ENCODE results near the gene CHD5. TPM values are rescaled to one million over a fixed set of nuclear protein-coding genes. Genes with fewer than 3 reads are reported as not detected.

CHD5 gene
- total and polyA plus RNA-seq, 2 of the 13 experiments (the other 11 are each of a cell fraction or from before 2014, with no cell fraction given), result 0.02 to 0.21 TPM

DNA sequence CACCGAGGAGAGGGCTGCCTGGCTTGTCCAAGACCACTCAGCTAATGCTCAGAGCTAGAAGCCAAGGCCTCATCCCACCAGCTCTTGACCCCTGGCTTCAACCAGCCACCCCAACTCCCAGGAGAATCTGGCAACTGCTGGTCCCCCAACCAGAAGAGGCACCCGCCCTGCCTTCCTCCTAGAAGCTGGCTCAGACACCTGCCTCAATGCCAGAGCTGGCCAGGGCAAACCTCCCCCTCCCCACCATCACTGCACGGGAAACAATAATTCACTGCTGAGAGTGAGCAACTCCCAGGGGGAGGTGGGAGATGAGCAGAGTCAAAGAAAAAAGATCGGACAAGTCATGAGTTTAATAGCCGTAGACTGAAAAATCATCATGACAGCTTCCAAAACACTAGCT lies 3.3 kb downstream of the CHD5 start:
- ChIA-PET CTCF (ENCODE audit: low intra/inter-chr PET ratio, low total read pairs) (no interaction called here), POLR2A (interaction anchor here (1.0 kb wide), 1 partner anchor 19 kb away, joined by 3 read pairs; no protein-coding TSS in a partner anchor)
- Histone ChIP-seq H3K9ac (ENCODE audit: insufficient read depth, low read depth, low read length) (no peak overlapping the region), H3K9me3 (ENCODE audit: low read length) (no peaks in the 10 kb centered on the region), H4K20me1 (ENCODE audit: insufficient read depth, low read length) (peaks cover 12% of the 10 kb centered on the region; the same call in 1 of the 2 replicates), H3K36me3 (replicated peaks in 1 of 2; ENCODE audit: control insufficient read depth in 1 of 2, insufficient read depth in 2 of 2, low read length in 2 of 2) (no peaks in the 10 kb centered on the region), H3K79me2 (ENCODE audit: insufficient read depth, low read length) (no peaks in the 10 kb centered on the region), H3K27ac (ENCODE audit: extremely low read length, insufficient read depth, low read length) (no peak overlapping the region), H3K4me1 (ENCODE audit: insufficient read depth, low read length) (peaks cover 11% of the 10 kb centered on the region), H2AFZ (ENCODE audit: low read length) (no peak overlapping the region), H3K4me3 (replicated peaks in 1 of 3; ENCODE audit: insufficient read depth in 1 of 3, low read depth in 2 of 3, low read length in 3 of 3) (no peak overlapping the region), H3K4me2 (ENCODE audit: low read depth, low read length) (no peak overlapping the region), H3K27me3 (ENCODE audit: control insufficient read depth in 1 of 2, insufficient read depth in 2 of 2, low read length in 2 of 2) (peaks cover 7 to 44% of the 10 kb centered on the region in 2 experiments)
- ATAC-seq, result no peak
- DNase-seq (ENCODE audit: low spot score), result no peak
- in situ Hi-C loops (cut with HindIII; ENCODE audit: extremely low pct_ligation_motif_present, low pct_unique_long_range_greater_than_20kb), result no loop called here
- FAIRE-seq, result no peak
- 33% methylated on average over 5 of the region's 5 CpGs for WGBS (ENCODE audit: low lambda C conversion rate)
- intact Hi-C loops (cut with micrococcal nuclease; ENCODE audit: unreplicated experiment), result no loop called here
- TF ChIP-seq, protein P1, sequence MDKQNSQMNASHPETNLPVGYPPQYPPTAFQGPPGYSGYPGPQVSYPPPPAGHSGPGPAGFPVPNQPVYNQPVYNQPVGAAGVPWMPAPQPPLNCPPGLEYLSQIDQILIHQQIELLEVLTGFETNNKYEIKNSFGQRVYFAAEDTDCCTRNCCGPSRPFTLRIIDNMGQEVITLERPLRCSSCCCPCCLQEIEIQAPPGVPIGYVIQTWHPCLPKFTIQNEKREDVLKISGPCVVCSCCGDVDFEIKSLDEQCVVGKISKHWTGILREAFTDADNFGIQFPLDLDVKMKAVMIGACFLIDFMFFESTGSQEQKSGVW (CRISPR knock-in tag; IDR thresholded peaks at IDR 0.05; ENCODE audit: borderline replicate concordance), result no peak
- TF ChIP-seq, protein P2, sequence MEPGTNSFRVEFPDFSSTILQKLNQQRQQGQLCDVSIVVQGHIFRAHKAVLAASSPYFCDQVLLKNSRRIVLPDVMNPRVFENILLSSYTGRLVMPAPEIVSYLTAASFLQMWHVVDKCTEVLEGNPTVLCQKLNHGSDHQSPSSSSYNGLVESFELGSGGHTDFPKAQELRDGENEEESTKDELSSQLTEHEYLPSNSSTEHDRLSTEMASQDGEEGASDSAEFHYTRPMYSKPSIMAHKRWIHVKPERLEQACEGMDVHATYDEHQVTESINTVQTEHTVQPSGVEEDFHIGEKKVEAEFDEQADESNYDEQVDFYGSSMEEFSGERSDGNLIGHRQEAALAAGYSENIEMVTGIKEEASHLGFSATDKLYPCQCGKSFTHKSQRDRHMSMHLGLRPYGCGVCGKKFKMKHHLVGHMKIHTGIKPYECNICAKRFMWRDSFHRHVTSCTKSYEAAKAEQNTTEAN (CRISPR knock-in tag; conservative IDR thresholded peaks at IDR 0.05), result no peak
- no peak for TF ChIP-seq PPARG (CRISPR knock-in tag; conservative IDR thresholded peaks at IDR 0.05)
- TF ChIP-seq TCF7L2 (IDR thresholded peaks at IDR 0.05; ENCODE audit: low read depth, low read length), result no peak
- no peak for TF ChIP-seq GTF2F1 (IDR thresholded peaks at IDR 0.05; ENCODE audit: low read length)
- no peak for TF ChIP-seq ZFX (CRISPR knock-in tag; IDR thresholded peaks at IDR 0.05; ENCODE audit: low read depth)
- TF ChIP-seq SNRNP70 (IDR thresholded peaks at IDR 0.05; ENCODE audit: low read depth, low read length), result no peak
- TF ChIP-seq ZNF24 (IDR thresholded peaks at IDR 0.05), result no peak
- TF ChIP-seq HOXA5 (CRISPR knock-in tag; IDR thresholded peaks at IDR 0.05), result no peak
- no peak for TF ChIP-seq JARID2 (CRISPR knock-in tag; IDR thresholded peaks at IDR 0.05; ENCODE audit: insufficient replicate concordance)
- no peak for TF ChIP-seq AGO2 (optimal IDR thresholded peaks at IDR 0.05; ENCODE audit: low read depth, low read length)
- no peak for TF ChIP-seq ZNF510 (CRISPR knock-in tag; IDR thresholded peaks at IDR 0.05; ENCODE audit: low read depth)
- BruUV-seq (replicated peaks), result no TSS peak

Measured in HepG2 (cell line).